Activated effector memory CD4-positive, alpha-beta T cell treated with Interleukin-2 at 50 U/mL for 16 hours (primary cell): ENCODE results near the gene TAS1R3.

ENCODE experiments used
- DNase-seq: peaks from one replicate; pipeline ENCODE4 v3.0.0-alpha.2; 2020

Gene TAS1R3

DNA sequence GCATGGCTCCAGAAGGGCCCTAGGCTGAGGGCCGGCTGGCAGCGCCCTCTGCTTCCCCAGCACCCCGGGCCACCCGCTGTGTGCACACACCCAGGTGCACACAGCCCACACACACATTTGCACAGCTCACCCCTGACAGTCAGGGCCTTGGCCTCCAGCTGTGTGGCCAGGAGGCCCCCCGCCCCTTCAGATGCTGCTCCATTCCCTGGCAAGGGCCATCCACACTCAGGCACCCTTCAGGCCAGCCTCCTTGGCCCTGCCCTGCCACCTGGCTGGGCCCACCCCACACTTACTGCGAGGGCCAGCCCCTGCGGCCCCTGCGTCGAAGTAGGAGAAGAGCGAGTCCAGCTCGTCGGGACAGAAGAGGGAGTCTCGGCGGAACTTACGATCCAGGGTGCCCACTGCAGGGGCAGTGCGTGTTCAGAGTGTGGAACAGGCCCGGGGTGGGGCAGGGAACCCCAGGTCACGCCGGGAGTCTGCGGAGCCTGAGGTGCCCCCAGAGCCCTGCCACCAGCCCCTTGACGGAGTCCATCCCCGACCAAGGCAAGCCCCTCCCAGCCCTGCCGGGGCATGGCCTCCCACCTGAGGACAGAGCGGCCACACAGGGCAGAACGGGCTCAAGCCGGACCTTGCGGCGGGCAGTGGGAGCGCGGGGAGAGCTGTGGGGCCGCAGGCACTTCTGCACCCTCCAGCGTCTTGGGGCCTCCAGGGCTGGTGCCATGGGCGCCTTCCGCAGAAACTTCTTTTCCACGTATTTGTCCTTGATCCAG is 35.7 kb upstream of the TAS1R3 start:
- DNase-seq: no peak

DNA sequence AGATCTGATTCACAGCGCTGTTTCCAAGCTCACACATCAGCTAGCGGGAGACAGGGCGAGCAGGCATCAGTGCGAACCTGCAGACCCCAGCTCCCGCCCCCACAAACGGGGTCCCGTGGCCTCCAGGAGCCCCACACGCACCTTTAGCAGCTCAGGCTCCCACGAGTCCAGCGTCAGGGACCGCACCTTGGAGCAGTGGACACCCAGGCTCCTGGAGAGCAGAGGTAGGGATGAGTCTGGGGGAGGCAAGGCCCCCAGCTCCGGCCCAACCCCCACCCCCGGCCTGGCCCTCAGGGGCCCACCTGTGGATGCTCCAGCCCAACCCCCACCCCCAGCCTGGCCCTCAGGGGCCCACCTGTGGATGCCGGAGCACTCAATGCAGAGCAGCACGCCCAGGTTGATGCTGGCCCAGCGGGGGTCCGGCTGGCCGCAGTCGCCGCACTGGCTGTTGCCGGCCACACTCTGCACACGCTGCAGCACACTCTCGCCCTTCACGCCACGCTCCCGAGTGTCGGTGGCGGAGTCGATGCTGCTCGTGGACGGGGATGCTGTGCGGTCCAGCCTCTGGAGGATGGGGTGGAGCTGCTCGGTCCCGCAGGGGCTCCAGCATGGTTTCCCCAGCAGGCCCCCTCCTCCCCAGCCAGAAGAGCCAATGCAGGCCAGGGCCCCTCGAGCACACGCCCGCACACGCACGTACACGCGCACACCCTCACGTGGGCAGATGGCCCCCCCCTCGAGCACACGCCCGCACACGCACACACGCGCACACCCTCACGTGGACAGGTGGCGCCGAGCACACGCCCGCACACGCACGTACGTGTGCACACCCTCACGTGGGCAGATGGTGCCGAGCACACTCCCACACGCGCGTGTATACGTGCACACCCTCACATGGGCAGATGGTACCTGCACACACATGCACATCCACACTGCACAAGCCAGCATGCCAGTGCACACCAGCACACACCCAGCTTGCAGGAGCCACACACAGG is 34.7 kb upstream of the TAS1R3 start:
- DNase-seq: no peak

DNA sequence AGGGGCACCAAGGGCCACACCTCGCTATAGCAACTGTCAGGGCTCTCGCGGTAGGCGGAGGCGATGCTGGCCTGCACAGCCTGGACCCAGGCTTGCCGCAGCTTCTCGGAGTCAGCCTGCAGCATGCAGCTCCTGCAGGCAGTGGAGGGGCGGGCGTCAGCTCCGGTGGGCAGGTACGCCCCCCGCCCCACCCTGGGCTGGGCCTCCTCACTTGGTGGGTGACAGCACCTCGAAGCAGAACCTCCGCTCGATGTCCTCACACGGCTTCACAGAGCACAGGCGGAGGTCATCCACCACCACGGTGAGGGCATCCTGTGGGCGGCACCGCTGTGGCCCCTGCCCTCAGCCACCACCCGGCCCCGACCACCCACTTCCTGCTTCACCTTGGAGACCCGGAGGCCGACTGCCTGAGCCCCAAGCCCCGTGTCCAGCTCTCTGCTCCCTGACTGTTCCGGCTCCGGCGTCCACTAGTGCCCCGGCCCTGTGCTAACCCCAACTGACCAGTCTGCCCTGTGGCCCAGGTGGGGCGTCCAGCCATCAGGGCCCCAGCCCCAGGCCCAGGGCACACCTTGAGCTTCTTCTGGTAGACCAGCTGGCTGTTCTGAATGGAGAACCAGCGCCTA is 33.2 kb upstream of the TAS1R3 start:
- no peak for DNase-seq

DNA sequence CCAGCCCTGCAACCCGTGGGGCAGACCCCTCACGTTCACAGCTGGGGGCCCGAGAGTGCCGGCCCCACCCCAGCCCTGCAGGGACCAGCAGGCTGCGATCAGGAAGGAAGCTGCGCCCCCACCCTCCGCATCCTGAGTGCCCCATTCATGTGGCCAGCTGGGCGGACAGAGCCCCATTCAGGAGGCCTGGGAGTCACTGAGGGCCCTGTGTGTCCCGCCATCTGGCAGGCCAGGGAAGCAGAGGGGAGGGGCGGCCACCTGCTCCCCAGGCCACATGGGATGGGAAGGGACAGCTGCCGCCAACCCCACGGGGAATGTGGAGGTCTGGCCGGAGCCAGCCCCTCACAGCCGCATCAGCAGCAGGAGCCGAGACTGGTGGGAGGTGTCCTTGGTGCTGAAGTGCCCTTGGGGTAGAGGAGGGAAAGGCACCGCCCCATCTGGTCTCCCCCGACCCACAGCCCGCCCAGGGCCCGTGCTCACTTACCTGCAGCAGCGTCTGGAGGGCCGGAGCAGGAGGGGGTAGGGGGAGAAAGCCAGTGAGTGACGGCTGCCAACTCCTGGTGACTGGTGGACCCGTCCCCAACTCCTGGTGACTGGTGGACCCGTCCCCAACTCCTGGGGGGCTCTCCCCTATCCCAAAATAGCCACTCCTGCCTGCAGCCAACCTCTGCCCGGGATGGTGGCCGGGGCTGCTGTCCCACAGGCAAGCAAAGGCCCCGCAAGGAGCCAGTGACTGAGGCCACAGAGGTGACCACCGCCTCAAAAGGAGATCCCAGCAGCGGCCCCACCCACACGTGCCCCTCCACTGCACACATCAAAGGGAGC is 32.0 kb upstream of the TAS1R3 start:
- DNase-seq: no peak

DNA sequence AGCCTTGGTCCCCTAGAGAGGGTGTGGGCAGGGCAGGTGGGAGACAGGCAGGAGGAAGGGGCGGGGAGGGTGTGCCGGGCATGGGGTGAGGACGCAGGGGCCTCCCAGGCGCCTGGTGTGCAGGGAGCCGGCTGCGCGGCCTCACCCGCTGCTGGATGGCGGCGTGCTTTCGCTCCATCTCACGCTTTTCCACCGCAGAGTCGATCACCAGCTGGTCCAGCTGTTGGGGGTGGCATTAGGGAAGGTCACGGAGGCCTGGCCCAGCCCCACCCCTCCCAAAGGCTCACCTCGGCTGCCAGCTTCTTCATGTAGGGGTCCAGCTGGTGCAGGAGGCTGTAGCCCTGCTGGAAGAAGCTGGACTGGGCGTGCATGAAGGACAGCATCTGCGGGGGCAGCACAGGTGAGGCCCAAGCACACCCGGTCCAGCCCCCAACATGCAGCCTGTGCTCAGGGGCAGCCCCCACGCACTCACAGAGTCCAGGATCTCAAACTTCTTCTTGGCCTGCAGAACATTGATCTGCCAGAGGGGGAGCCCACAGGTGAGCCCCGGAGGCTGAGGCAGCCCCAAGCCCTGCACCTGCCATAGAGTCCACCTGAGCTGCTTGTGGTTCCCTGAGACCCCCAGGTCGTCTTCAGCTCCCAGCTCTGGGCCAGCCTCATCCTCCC is 31.3 kb upstream of the TAS1R3 start:
- no peak for DNase-seq

DNA sequence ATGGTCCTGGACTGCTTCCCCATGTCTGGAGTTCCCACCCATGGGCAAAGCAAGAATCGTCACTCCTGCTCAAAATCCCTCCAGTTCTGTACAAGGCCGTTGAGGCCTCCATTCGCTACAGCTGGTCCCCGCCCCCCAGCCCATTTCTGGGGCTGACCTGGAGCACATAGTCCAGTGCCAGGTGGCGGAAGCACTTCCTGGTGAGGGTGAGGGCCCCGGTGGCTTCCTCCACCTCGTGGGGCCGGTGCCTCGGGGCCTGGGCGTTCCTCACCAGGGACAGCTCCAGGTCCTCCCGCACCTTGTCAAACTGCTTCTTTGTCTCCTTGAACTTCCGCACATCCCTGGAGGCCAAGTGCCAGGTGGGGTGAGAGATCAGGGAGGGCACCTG is 30.7 kb upstream of the TAS1R3 start:
- DNase-seq: no peak

DNA sequence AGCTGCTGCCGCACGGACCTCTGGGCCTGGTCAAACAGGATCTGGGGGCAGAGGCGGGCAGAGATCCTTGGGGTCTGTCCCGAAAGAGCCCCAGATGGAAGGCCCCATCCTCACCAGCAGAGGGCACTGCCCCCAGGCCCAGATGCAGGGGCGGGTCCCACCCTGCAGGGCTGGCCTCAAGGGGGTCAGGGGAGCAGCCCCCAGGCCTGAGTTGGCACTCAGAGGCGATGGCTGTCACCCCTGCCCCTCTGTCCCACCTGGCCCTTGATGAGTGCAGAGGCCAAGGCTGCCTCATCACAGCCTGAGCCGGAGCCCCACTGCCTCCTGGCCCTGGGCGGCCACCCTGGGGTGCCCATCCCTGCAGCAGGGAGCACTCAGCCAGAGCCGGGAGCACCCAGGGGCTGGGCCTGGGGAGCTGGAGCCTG is 29.1 kb upstream of the TAS1R3 start:
- no peak for DNase-seq

DNA sequence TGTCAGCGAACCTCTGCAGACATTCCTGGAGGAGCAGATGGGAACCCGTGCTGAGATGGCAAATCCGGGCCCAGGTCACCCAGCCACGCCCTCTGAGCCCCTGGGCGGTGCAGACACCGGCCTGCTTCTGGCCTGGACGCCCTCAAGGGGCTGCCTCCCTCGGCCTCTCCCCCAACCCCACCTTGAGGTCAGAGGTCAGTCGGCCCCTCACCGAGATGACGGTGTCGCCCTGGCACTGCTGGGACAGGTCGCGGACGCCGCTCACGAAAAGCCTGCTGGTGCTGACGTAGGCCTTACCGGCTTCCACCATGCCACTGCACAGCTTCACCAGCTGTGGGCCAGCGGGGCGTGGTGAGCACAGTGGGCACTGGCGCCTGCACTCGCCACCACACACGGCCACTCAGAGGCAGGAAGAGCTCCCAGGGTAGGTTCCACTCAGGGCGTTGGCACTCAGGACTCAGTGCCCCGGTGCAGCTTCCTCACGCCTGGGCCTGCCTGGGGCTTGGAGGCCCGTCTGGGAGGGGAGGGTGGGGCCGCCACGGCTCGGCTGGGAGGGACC is 28.1 kb upstream of the TAS1R3 start:
- no peak for DNase-seq

DNA sequence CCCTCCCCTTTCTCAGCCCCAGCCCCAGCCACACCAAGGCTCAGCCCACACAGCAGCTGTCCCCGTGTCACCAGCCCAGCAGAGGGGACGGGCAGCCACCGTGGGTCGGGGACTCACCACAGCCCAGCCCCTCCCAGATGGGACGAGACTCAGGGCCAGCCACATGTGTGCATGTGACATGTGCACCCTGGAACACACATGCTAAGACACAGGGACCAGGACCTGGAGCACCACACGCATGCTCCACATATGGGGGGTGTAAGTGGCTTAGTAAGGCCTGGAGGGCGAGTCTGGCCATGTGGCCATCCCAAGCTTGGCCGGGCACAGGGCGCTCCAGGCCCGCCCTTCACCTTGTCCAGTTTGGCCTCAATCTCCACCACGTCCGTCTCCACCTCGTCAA is 27.3 kb upstream of the TAS1R3 start:
- DNase-seq: no peak

DNA sequence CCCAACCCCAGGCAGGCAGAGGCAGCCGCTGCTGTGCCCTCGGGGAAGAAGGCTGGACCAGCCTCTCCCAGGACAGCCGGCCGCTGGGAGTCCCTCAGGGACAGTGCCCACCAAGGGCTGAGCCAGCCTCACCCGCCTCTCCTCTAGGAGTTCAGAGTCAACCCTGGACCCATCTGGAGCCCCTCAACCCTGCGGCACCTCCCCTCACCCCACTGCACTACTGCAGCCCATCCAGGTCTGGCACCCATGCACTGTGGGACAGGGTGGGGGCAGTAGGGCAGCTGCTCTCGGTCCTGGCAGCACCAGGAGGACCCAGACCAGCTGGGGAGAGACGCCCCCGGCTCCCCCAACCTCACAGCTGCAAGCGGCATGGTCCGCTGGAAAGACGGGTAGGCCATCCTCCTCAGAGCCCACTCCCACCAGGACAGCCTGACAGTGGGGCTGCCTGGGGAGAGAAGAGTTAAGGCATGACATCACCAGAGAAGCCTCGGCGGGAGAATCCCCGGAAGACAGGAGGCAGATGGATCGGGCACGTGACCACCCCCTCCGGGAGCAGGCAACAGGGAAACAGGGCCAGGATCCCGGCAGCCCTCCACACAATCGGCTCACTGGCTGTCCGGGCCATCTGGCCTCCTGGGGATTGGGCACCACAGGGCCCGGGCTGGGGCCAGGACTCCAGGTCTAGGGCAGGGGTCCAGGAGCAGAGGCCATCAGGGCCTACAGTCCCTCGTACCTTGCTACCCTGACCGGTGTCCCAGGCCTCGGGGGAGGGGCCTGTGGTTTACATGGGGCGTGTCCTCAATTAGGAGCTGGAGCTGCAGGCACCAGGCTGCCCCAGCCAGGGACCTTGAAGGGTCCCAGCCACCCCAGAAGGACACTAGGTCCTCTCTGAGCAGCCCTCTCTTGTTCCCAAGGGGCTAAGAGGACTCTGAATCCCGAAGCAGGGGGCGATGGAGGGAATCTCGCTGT is 26.5 kb upstream of the TAS1R3 start:
- no peak for DNase-seq

DNA sequence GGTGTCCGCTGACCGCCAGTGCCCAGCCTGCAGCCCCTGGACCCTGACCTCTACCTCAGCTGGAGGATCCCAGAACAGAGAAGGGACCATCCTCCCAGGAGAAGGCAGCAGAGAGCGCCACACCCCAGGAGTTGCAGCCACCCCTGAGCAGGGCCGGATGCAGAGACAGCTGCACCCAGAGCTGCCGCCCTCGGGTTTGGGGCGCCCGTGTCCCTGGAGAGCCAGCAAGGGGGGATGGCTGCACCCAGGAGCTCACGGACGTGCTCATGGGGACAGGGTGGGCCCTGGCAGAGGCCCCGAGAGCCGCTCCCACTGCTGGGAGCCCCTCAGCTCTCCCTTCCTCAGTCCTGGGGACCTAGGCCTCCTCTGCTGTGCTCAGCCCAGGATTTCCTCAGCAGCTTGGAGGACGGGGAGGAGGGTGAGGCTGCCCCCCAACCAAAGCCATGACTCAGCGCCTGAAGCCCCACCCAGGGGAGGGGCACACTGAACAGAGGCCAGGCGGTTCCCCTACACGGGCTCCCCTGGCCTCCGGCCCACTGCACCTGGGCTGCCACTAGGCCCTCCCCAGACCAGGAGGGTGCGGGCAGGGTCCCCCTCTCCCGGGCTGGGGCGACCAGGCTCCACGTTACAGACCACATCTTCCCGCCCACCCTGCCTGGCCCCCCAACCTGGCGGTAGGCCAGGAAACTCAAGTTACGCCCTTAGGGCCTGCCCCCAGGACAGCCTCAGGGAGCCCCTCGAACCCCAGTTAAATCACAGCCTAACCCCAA is 25.6 kb upstream of the TAS1R3 start:
- DNase-seq: peak; percentile 75

DNA sequence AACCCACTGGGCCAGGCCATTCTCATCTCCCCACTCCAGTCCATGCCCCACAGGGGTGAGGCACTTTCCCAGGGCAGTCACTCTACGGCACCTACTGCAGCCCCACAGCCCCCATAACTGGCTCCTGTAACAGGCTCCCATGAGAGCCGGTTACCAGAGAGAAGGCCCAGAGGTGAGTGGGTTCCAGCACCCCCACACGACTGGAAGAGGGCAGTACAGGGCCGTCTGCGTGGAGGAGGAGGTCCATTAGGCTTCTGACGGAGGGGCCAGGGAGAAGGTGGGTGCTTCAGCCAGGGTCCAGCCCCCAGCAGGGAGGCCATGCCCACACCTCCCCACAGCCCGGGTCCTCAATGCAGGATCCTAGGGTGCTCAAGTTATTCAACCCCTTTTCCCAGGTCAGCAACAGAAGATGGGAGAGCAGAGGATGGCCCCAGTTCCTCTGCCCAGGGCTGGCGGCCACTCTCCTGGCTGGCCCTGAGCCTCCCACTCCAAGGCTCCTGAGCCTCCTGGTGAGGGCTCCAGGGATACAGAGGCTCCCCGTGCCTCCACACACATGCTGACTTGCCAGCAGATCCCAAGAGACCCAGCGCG is 24.9 kb upstream of the TAS1R3 start:
- DNase-seq: no peak

DNA sequence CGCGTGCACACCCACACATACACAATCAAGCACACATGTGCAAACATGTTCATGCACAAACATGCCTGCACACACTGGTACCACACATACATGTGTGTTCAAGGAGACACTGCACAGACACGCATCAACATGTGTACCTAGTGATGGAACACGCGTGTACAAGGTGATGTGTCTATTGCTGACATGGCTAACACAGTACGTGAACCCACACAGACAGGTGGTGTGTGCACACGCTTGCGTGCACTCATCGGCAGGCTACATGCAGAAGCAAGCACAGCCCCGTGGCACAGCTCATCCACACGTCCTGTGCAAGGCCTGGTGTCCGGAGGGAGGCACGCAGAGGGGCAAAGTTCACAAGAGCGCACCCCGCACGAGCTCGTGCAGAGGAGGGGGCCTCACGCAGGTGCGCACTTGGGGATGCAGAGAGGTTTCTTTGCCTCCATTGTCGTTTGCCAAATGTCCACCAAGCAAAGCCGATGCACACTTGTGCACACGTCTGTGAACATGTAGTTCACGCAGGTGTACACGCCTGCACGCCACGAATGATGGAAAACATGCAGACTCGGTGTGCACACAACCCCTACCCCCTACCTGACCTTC is 24.3 kb upstream of the TAS1R3 start:
- DNase-seq: no peak

DNA sequence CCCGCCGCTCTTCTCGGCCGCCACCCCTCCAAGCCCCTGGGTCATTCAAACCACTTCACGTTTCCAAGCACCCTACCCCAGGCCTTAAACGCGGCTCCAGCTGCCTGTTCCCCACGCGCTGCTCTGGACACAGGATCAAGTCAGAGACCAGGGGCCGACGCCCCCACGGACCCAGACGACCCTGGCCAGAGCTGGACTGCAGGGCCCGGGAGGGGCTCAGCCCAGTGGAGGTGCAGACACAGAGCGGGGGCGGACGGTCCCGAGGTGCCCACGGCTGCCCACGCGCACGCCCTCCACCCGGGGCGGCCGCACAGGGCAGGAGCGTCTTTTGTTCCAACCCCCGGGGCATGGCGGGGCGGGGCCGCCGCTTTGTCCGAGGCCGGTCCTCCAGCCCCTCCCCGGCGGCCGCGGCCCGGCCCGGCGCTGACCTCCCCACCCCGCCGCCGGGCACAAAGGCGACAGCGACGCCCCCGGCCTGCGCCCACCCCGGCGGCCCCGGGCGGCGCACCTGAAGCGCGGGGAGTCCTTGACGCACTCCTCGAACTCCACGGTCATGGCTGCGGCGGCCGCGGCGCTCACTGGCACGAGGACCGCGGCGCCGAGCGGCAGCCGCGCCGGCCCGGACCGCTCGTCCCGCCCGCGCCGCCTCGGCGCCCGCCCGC is 23.7 kb upstream of the TAS1R3 start:
- DNase-seq: no peak

DNA sequence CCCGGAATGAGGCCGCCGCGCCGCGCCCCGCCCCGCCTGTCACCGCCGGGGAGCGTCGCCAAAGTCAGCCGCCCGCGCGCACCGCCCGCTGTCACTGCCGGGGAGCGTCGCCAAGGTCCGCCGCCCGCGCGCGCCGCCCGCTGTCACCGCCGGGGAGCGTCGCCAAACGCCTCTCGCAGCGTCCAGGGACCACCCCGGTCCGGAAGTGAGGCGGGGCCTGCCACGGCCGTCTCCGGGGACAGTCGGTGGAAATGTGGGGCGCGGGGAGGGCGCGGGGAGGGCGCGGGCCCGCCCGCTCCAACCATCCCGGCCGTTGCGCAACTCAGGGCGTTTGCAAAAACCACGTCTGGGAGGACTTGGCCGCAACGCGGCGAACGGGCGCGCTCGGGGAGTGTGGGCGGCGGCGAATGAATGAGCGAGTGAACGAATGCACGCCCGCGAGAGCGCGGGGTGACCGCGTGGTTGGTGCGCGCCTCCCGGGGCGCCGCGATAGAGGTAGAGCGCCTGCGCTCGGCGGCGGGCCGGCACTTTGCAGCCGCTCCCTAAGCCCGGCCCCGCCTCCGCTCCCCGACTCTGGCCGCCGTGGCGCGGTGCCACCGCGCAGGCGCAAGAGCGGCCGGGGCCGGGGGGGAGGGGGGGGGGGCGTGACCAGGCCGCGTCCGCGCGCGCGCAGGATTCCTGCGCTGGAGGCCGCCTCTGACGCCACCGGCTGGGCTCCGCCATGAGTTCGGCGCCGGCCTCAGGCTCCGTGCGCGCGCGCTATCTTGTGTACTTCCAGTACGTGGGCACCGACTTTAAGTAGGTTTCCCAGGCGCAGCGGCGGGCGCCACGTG is 22.9 kb upstream of the TAS1R3 start, which contains the start of the genes ACAP3 and PUSL1:
Gene ACAP3 (minus strand): TSS at position 8 of the 833 bp plus-strand sequence. CDS start 115 bp downstream, outside the sequence.
Gene PUSL1 (plus strand): TSS at position 675 of the 833 bp plus-strand sequence. CDS start 47 bp downstream, at position 722.
- peak; percentile 86 for DNase-seq

DNA sequence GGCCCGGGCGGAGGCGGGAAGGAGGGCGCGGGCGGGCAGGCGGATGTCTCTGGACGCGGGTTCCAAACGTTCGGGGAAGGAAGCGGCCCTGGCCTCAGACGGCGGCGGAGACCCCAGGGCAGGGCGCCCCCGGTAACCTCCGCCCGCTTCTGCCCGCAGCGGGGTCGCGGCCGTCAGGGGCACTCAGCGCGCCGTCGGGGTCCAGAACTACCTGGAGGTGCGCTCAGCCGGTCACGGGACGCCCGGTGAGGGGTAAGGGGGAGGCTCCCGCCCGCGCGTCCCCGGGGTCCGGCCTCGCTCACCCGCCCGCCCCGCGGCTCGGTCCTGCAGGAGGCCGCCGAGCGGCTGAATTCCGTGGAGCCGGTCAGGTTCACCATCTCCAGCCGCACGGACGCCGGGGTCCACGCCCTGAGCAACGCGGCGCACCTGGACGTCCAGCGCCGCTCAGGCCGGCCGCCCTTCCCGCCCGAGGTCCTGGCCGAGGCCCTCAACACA is 22.3 kb upstream of the TAS1R3 start:
- no peak for DNase-seq
